Stimulated activated CD8-positive, alpha-beta memory T cell treated with anti-CD3 and anti-CD28 coated beads, Interleukin-4, amount 100 ng/mL, for 4 hours (primary cell): ENCODE measurements around the gene MINDY4B.

ENCODE experiments used
- DNase-seq, 2 donors: peaks; one replicate each; pipeline ENCODE4 v3.0.0-alpha.2; 2020; ENCODE audit warnings: low read depth in 2 of 2, low spot score in 1 of 2

MINDY4B gene

DNA sequence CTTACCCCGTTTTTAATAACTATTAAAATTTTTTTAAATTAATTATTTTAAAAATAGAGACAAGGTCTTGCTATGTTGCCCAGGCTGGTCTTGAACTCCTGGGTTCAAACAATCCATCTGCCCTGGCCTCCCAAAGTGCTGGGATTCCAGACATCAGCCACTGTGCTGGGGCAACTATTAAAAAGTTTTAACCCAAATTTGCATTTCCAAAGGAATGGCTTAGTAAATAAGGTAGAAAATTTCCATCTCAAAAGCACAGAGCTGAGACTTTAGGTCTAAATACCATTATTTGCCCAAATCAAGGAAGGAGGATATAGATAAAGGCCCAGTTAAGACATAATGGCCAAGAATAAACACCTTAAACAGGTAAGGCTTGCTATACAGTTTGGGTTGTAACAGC, 56.4 kb downstream of the MINDY4B start:
- no peak for DNase-seq

DNA sequence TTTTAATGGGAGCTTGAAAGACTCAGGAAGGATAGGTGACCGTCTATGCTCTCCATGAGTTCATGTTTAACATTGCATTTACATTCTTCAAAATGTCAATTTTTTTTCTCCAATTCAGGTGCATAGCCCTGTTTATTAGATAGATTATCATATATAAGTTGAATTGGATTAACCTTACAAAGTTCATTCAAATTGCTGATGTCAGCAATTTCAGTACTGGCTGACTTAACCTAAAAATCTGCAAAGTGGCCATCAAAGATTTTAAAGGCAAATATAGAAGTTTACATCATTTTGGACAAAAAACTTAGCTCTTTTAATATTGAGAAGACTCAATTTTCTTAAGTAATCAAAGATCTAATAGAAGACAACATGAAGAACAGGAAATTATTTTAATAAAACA, 57.8 kb downstream of the MINDY4B start:
- DNase-seq = no peak

DNA sequence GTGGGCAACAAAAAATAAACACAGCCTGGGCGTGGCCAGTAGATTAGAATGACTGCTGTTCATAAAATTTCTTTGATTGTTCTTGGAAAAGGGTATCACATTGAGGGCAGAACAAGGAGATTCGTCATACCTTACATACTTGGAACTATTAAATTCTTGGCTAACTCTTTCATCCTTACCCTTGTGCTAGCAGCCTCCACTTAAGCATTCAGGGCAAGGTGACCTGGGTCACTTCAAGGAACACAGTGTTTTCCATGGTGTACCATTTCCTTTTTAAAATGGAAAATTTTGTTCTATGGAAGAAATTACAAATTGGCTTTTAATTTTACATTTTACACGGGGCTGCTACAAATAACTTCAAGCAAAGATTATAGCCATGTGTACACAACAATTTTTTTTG, 60.8 kb downstream of the MINDY4B start:
- DNase-seq = no peak

DNA sequence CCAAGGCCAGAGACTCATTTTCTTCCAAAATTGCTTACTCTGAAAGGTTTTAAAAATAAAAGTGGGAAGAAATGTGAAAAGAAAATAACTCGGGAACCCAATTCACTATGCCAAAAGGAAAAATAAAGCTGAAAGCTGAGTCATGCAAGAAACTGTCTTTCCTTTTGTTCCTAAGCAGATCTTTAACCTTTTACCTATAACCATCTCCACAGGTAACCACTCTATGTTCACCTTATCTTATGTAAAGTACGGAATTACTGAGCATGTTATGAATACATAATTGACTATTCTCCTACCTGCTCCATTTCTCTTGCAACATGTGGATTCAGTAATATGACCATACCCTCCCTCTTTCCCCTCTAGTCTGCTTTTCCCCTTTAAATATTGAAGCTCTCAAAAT, 62.0 kb downstream of the MINDY4B start:
- no peak for DNase-seq

DNA sequence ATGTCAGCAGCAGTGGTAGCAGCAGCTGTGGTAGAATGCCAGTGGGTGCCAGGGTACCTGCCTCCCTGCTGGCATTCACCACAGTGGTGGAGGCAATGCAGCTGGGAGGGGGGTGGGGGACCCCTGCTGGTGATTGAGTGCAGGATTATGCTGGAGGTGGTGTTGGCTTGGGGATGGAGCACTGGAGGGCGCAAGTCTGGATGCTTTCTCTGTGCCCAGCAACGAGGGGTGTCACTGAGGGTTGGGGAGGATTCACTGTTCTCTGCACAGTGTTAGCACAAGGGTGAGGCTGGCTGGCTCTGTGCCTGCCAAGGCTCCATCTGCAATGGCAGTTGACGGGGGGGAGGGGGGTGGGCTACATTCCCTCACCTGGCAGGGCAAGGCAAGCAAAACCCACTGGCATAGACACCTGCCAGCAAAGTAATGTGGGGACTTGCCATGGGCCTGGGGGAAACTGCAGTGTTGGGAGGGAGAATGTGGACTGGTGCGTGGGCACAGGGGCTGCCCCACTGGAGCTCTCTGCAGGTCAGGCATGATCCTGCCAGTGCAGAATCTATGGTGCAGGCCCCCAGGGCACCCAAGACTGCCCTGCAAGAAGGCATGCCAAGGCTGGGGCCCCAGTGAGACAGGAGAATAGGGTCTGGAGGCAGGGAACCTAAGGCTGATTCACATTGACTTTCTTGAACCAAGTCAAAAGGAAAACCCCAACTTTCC, 64.3 kb downstream of the MINDY4B start:
- DNase-seq = no peak

DNA sequence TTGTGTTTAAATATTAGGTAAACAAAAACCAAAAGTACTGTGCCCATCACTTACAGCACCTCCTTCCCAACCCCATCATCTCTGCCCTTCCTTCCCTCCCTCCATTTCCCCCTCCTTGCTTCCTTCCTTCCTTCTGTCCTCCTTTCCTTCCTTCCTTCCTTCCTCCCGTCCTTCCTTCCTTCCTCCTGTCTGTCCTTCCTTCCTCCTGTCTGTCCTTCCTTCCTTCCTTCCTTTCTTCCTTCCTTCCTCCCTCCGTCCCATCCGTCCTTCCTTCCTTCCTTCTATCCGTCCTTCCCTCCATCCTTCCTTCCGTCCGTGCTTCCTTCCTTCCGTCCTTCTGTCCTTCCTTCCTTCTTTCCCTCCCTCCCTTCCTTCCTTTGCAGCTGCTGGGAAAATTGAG, 74.5 kb downstream of the MINDY4B start:
- no peak for DNase-seq

DNA sequence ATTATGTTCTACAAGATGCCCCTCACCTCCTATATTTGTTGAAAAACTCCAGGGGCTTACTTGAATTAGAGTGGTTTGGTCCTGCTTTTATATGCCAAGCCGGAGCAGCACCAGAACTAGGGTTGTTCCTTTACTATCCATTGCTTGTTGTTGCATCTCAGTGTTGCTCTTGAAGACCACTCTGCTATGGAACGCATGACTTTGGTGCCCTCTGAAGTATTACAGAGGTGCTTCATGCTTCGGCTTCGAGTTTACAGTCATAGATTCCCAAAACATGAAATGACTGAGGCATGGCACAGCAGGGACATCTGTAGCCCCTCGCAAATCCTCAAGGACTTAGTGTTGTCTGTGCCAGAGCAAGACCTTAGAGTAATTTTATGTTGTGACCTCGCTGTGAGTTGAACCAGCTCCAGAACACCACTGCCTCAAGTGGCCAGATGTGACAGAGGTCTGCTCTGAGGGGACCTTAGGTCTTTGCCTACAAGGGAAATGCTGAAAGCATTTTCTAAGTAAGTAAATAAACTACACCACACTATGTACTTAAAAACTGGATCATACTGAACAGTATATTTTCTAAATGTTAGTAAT, 75.1 kb downstream of the MINDY4B start:
- no peak for DNase-seq

DNA sequence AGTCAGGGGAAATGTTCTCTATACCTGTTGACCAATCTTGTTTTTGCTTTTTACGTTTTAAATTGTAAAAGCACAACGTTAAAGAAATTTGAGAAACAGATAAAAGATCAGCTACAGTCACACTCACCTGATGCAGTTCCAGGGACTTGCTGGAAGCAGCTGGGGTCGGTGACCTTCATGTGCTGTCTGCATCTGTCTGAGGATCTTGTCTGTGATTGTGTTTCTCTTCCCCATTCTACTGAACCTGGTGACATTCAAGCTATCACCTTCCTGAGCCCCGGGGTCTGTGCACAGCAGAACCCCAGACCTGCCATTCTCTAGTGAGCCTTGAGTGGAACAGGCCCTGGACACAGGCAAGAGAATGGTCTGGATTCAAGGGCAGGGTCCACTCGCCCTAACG, 75.8 kb downstream of the MINDY4B start:
- DNase-seq = no peak

DNA sequence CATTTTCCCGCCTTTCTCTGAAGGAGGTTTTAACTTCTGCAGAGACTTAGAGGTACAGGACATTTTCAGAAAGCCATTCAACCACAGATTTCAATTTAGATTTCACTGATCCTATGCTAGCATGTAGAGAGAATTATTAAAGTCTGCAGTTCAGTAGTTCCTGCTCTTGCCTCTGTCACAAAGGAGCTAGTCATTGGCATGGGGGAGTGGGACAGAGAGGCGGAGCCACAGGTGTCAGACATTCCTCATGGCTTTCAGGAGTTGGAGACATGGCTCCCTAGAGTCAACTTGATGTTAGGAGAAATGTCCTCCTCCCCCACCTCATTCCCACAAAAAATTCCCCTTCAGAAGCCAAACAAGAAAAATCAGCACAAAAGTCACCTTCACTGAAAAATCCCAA, 76.2 kb downstream of the MINDY4B start:
- no peak for DNase-seq

DNA sequence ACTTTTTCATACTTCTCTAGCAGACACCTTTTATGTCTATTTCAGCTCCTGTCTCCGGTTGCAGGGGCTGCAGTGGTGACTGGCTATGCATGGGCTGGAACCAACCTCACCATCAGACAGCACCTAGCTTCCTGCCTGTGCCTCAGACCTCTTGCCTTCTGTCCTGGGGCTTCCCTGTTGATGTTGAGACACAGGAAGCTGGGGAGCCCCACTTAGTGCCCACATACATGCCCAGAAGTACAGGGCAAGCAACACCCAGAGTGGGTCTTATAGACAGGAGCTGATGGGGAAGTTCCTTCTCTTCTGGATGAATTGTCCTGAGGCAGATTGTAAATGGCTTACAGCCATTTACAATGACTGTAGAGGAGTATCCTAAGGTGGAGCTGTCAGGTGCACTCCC, 77.0 kb downstream of the MINDY4B start:
- no peak for DNase-seq

DNA sequence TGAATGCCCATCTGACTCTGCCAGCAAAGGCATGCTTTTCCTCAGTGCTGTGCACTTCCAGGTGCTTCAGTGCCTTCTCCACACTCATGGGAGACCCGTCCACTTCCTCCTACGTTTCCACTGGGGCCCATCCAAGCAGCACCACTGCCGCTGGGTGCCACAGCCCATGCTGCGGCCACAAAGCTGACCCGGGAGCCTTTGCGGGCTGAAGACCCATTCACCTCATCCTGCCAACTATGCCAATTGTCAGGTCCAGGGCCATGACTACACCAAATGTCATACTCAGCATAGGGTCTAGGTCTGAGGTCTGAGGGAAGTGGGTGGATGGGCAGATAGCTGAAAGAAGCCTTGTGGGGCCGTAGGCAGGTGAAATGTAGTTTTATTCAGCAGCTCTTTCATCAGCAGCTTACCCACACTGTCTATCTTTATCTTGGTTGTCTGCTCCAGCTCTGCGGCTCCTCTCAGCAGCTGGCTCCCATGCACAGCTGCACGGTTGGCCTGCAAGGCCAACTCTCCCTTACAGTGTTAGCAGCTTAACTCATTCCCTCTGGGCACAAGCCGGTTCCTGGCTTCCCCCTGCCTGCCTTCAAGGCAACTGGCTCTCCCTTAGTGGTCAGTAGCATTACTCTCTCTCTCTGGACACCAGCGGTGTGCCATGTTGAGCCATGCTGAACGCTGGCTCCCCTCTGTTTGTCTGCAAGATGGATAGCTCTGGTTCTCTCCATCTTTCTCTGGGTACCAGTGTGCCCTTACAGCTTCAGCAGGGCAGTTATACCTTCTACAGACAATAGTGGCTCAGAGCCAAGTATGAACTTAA, 78.6 kb downstream of the MINDY4B start:
- DNase-seq = no peak

DNA sequence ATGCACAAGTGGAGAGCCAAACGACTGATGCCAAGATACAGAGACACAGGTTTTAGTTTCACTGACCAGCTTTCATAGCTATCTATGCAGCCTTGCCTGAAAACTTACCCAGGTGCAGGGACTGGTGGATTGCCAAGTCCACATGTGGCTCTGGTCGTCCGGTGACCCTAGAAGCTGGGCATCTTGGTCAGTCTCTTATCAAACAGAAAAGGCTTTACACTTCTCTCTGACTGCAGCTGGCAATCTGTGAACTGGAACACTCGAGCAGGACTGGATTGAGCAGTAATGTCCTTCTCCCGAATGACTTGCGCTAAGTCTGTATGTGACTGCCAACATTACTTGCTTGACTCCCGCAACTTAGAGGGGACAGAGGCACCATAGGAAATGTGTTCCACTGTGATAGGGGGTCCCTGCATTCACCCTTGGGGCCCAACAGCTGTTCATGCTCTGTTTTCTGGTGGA, 79.3 kb downstream of the MINDY4B start:
- no peak for DNase-seq

DNA sequence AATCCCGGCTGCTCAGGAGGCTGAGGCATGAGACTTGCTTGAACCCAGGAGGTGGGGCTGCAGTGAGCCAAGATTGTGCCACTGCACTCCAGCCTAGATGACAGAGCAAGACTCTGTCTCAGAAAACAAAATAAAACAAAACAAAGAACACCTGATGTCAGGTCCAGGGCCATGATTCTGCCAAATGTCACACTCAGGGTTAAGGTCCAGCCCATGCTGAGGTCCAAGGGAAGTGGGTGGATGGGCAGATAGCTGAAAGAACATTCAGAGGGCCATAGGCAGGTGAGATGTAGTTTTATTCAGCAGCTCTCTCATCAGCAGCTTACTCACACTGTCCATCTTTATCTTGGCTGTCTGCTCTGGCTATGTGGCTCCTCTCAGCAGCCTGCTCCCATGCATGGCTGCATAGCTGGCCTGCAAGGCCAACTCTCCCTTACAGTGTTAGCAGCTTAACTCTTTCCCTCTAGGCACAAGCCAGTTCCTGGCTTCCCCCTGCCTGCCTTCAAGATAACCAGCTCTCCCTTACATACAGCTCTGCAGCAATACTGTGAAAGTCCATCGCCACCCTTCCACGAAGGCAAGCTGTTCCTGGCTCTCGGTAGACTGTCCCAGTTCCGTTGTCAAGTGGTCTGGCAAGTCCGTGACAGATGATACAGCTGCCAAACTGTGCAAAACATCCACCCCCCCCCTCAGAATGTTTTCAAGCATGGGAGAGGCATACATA, 79.9 kb downstream of the MINDY4B start:
- DNase-seq = no peak

DNA sequence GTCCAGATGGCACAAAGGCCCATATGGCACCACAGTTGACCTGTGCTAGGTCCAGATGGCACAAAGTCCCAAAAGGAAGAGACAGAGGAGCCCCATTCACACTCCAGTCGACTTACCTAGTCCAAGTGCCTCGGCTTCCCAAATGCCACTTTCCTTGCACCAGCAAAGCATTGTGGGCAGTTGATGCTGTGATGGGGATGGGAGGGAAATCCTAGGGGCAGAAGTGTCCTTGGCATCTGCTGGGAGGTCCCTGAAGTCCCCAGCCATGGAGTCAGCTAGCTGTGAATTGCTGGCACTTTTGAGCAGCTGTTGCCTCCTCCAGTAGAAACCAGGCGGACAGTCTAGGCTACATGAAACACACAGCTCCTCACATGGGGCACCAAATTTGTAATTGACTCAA, 82.0 kb downstream of the MINDY4B start:
- no peak for DNase-seq

DNA sequence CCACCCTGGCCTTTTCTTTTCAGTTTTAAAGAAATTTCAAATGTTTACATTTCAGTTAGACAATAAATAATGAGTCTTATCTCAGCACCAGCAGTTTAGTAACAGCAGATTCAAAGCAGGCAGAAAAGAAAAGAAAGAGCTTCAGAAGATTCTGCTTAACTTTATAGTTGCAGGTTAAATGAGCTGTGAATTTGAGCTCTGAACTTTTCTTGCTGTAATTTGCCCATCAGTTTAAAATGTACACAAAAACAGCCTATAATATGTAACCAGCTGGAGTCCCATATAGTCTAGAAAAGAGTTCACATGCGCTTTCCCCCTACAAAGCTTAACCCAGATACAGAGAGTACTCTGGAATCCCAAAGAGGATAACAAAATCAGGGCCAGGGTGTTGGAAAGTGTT, 82.6 kb downstream of the MINDY4B start:
- no peak for DNase-seq
